Dermis microvascular lymphatic vessel endothelial cell (primary cell): ENCODE data around the gene SHOC2. TPM values are rescaled to one million over a fixed set of nuclear protein-coding genes. Genes with fewer than 3 reads are reported as not detected.

Source experiments
- DNase-seq, 2 donors: peaks; one replicate each; pipeline versions ENCODE4 v3.0.0 to v3.0.0-alpha.2; 2010; ENCODE audit warnings: low read depth in 2 of 2
- total RNA-seq: library from RNA; depleted of rRNA; stranded (reverse); fragments of >200 nt; gene quantifications from 2 replicates; pipeline ENCODE4 v1.2.1, GENCODE V29; 2014

SHOC2 gene
- total RNA-seq, 1 donor from 2014 or later = 39.2 TPM

GRCh38 chr10:110946496-110946895 lies 27.1 kb downstream of the SHOC2 start:
- DNase-seq = no peak

GRCh38 chr10:110947061-110947595 lies 27.7 kb downstream of the SHOC2 start:
- DNase-seq = no peak

DNA sequence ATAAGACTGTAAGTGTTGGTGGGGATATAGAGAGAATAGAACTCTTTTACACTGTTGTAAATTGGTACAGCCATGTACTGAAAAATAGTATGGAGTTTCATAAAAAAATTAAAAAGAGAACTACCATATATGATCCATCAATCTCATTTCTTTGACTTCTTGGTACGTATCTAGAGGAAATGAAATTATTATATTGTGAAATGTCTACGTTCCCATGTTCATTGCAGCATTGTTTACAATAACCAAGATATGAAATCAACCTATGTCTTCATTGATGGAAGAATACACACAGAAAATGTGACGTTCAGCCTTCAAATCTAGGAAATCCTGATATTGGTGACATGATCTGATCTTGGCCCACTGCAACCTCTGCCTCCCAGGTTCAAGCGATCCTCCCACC lies 32.0 kb downstream of the SHOC2 start:
- no peak for DNase-seq

- DNase-seq = no peak
These were observed 38.2 kb downstream of the SHOC2 start for GRCh38 chr10:110957606-110958005.

GRCh38 chr10:110959379-110960332 lies 40.3 kb downstream of the SHOC2 start:
- DNase-seq = no peak

GRCh38 chr10:110960333-110960712 lies 40.9 kb downstream of the SHOC2 start:
- no peak for DNase-seq

DNA sequence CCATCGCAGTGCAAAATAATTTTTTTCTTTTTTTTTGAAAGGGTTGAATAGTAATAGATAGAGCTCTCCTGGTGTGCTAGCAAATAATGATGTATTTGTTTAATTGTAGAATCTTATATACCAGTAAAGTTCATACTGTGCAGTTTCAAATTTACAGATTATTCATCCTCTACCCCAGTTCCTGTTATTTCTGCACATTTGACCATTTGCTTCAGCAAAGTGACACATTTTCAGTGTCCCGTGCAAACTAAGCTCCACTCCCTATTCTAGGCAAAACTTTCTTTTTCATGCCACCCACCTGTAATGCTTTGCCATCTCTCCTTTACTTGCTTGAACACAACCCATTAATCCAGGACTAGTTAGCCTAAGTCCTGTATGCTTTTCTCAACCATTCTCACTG lies 43.0 kb downstream of the SHOC2 start:
- DNase-seq = no peak

DNA sequence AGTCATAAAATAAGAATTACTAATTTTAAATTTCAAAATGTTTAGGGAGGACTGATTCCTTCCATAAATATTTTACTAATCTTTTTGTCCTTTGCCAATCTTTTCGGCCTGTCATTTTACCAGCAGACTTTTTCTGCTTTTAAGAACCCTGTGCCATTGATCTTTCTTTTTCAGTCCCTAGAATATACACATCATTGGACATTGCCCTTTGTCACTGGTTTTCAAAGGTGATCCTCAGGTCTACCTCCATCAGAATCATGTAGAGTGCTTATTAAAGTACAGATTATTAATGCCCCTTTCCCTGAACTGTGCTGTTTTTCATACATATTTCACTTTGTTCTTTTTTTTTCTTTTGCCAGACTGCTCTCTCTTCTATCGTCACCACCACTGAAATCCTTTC lies 43.8 kb downstream of the SHOC2 start:
- DNase-seq = no peak

DNA sequence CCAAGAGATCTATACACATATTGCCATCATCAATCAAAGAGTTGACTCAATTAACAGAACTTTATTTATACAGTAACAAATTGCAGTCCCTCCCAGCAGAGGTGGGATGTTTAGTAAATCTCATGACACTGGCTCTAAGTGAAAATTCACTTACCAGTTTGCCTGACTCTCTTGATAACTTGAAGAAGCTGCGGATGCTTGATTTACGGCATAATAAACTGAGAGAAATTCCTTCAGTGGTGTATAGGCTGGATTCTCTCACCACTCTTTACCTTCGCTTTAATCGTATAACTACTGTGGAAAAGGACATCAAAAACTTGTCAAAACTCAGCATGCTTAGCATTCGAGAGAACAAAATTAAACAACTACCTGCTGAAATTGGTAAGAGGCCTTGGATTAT lies 45.3 kb downstream of the SHOC2 start:
- no peak for DNase-seq

GRCh38 chr10:110965216-110965615 lies 45.8 kb downstream of the SHOC2 start:
- no peak for DNase-seq

DNA sequence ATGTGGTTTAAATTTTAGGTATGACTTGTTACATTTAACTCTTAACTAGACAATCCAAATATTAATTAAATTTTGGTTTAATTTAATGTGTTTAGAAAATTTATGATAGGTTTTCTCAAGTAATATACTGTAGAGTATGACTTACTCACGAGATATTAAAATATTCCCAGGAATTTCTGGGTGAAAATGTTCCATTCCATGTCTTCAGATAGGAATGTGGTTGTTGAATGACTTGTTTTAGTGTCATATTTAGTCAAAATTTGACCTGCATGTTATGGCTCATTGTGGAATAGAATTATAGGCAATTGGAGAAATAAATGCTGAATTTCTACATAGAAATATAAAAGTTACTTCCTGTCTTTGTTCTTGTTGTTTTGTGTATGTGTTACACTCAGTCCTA lies 46.7 kb downstream of the SHOC2 start:
- DNase-seq = peak in 1 of 2 donors; percentile 5

DNA sequence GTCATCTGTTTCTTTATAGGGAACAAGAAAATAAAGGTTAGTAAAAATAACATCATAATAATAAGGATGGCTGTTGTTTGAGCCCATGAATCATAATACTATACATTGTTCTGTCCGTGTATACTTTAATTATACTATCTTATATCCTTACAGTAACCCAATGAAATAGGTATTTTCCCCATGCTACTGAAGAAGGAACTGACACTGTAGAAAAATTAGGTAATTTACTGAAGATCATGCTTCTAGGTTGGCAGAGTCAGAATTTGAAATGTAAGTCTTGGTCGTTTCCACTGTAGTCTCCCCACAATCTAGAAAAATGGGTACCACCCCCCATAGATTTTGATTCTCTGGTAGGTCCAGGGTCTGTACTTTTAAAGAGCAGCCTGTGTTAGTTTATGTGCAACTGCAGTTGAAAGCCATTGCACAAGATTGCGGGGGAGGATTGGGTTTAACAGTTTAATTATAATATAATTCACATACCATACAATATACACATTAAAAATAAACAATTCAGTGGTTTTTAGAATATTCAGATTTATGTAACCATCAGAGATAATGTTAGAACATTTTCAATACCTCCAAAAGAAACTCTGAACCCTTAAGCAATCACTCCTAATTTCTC lies 47.7 kb downstream of the SHOC2 start:
- no peak for DNase-seq

DNA sequence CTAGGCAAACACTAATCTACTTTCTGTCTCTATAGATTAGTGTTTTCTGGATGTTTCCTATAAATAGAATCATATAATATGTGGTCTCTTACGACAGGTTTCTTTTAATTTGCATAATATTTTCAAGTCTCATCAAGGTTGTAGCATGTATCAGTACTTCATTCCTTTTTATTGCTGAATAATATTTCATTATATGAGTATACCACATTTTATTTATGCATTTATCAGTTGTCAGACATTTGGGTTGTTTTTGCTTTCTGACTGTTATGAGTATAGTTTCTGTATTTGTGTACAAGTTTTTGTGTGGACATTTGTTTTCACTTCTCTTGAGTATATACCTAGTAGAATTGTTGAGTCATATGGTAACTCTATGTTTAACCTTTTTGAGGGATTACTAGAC lies 48.2 kb downstream of the SHOC2 start:
- DNase-seq = no peak

DNA sequence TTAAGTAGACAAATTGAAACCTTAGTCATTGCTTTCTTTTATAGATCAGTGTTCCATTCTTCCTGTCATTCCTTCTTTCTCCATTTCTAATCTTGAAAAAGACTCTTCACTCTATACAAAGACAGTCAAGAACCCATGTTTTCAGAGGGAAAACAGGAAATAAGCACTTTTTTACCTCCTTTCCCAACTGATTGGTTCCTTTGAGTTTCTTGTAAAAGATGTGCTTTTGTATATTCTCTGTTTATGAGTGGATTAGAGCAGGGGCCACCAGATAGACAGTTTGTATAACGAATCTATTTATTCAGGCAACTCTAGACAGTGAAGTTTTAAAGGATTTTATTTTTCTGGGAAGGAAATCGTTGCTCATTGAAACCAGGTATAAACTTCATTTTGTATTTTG lies 49.8 kb downstream of the SHOC2 start:
- DNase-seq = no peak

GRCh38 chr10:110971638-110972037 lies 52.2 kb downstream of the SHOC2 start:
- no peak for DNase-seq

- no peak for DNase-seq
These were observed 53.1 kb downstream of the SHOC2 start for GRCh38 chr10:110972231-110973134.

GRCh38 chr10:110973400-110973799 lies 54.0 kb downstream of the SHOC2 start:
- DNase-seq = no peak

DNA sequence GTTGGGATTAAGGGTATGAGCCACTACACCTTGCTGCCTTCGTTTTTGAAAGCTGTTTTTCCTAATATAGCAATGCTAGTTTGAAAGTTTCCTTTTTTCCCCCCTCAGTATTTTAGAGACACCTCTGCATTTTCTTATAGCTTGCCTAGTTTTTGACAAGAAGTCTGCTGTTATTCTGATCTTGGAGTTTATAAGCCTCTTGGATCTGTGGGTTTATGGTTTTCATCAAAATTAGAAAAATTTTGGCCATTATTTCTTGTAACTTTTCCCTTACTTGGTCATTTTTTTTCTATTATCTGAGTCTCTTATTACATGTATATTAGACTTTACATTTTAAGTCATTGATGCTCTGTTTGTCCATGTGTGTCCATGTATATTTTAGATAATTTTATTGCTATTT lies 57.2 kb downstream of the SHOC2 start:
- DNase-seq = no peak

- no peak for DNase-seq
These were observed 58.3 kb downstream of the SHOC2 start for GRCh38 chr10:110977662-110978061.

DNA sequence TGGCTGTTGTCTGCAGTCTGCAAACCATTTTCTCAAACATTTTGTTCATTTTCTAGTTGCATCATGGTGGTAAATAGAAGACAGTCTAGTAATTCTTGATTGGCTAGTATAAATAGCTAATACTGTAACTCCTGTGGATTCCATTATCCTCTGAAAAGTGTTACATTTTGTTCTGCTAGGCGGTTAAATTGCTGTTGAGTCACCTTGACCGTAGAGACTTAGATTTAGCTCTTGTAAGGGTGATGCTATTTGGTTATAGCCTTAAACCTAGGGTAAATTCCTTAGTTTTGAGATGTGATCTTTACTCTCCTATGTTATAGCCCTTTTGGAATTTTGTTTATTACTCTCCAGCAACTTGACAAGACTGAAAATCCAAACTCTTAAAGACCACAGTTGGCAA lies 58.8 kb downstream of the SHOC2 start:
- no peak for DNase-seq

GRCh38 chr10:110979611-110980010 lies 60.2 kb downstream of the SHOC2 start:
- DNase-seq = no peak

GRCh38 chr10:110980807-110981206 lies 61.4 kb downstream of the SHOC2 start:
- DNase-seq = no peak
